PC-3 (cell line): ENCODE data around the gene COL4A3. TPM values are rescaled to one million over a fixed set of nuclear protein-coding genes. Genes with fewer than 3 reads are reported as not detected.

Source experiments
- ATAC-seq: fragments of 200-7000 bp; cut with Tn5 transposase; 2 replicates; pipeline ENCODE4 v1.9.1; 2020; ENCODE audit warnings: mild to moderate bottlenecking, moderate library complexity
- BruUV-seq: library from RNA; stranded (reverse); fragments of 400-500 nt; replicated peaks from 2 replicates; lab custom pipeline; 2021; lab: Mats Ljungman, UMichigan
- CTCF ChIA-PET: fragments of 300-600 bp; sonication (Branson Sonifier 250); formaldehyde crosslinking; loops from one replicate; lab custom pipeline; 2022; ENCODE audit warnings: antibody characterized with exemption; lab: Charles Lee
- POLR2A ChIA-PET: fragments of 300-600 bp; sonication (Branson Sonifier 250); formaldehyde crosslinking; loops from one replicate; lab custom pipeline; 2022; ENCODE audit warnings: antibody characterized with exemption; ENCODE audit not compliant: unreplicated experiment; lab: Charles Lee
- DNase-seq: peaks from one replicate; pipeline ENCODE4 v3.0.0-alpha.2; 2015
- H2AFZ ChIP-seq: fragments of 300-600 bp; sonication (generic); 2 replicates; pipeline ENCODE4 v1.6.0; 2016; ENCODE audit warnings: antibody characterized with exemption, low read length
- H3F3A ChIP-seq: fragments of 300-600 bp; sonication (generic); one replicate; pipeline ENCODE4 v1.6.0; 2017; ENCODE audit warnings: antibody characterized with exemption, low read length, control low read depth, mild to moderate bottlenecking; ENCODE audit not compliant: unreplicated experiment
- H3K27ac ChIP-seq: fragments of 300-600 bp; sonication (generic); 2 replicates; pipeline ENCODE4 v1.5.1; 2016; ENCODE audit warnings: mild to moderate bottlenecking, low read length
- H3K27me3 ChIP-seq: fragments of 300-600 bp; sonication (generic); 2 replicates; pipeline ENCODE4 v1.6.1; 2016; ENCODE audit warnings: low read length, mixed read lengths
- H3K36me3 ChIP-seq: fragments of 300-600 bp; sonication (generic); 2 replicates; pipeline ENCODE4 v1.6.1; 2016; ENCODE audit warnings: low read depth, mixed run types, low read length, mixed read lengths
- H3K4me1 ChIP-seq: fragments of 300-600 bp; sonication (generic); 2 replicates; pipeline ENCODE4 v1.5.1; 2016; ENCODE audit warnings: low read length; ENCODE audit not compliant: insufficient read depth
- H3K4me2 ChIP-seq: fragments of 300-600 bp; sonication (generic); 2 replicates; pipeline ENCODE4 v1.6.0; 2016; ENCODE audit warnings: low read length
- H3K4me3 ChIP-seq: fragments of 300-600 bp; sonication (generic); 2 replicates; pipeline ENCODE4 v1.5.1; 2016; ENCODE audit warnings: mild to moderate bottlenecking, low read length, mixed read lengths
- H3K79me2 ChIP-seq: fragments of 300-600 bp; sonication (generic); 2 replicates; pipeline ENCODE4 v1.6.1; 2017; ENCODE audit warnings: low read length, mixed read lengths
- H3K9ac ChIP-seq: fragments of 300-600 bp; sonication (generic); 2 replicates; pipeline ENCODE4 v1.6.0; 2016; ENCODE audit warnings: mild to moderate bottlenecking, low read length
- H3K9me2 ChIP-seq: fragments of 300-600 bp; sonication (generic); replicated peaks from 2 replicates; pipeline ENCODE4 v1.6.1; 2016; ENCODE audit warnings: mixed run types, low read length, mixed read lengths
- H3K9me3 ChIP-seq: fragments of 300-600 bp; sonication (generic); 2 replicates; pipeline ENCODE4 v1.6.1; 2016; ENCODE audit warnings: low read length, mixed read lengths
- H4K20me1 ChIP-seq: fragments of 300-600 bp; sonication (generic); 2 replicates; pipeline ENCODE4 v1.6.1; 2016; ENCODE audit warnings: low read length, mixed read lengths
- EZH2 ChIP-seq: fragments of 300-600 bp; sonication (generic); IDR thresholded peaks from one replicate; pipeline ENCODE4 v1.6.1; 2017; ENCODE audit warnings: antibody characterized with exemption, mild to moderate bottlenecking, low read length; ENCODE audit not compliant: unreplicated experiment
- EZH2phosphoT487 ChIP-seq: fragments of 300-600 bp; sonication (generic); IDR thresholded peaks from 2 replicates; pipeline ENCODE4 v1.6.1; 2018; ENCODE audit warnings: mild to moderate bottlenecking, antibody characterized with exemption, low read length, borderline replicate concordance
- intact Hi-C: fragments of 100-400 bp; cut with micrococcal nuclease; formaldehyde crosslinking; loops from 2 replicates; pipeline ENCODE4 v1.9.0; 2023
- total RNA-seq: library from RNA; depleted of rRNA; stranded (reverse); fragments of >200 nt; gene quantifications from 2 replicates; pipeline ENCODE4 v1.2.3, GENCODE V29; 2014
- TF ChIP-seq, protein P1 (sequence below): fragments of 300-600 bp; sonication (generic); conservative IDR thresholded peaks from 2 replicates; pipeline ENCODE4 v1.5.1; 2017; ENCODE audit warnings: antibody characterized with exemption, low read depth, mild to moderate bottlenecking, low read length

COL4A3 gene
- total RNA-seq, 1 experiment from 2014 or later = 0.73 TPM

DNA sequence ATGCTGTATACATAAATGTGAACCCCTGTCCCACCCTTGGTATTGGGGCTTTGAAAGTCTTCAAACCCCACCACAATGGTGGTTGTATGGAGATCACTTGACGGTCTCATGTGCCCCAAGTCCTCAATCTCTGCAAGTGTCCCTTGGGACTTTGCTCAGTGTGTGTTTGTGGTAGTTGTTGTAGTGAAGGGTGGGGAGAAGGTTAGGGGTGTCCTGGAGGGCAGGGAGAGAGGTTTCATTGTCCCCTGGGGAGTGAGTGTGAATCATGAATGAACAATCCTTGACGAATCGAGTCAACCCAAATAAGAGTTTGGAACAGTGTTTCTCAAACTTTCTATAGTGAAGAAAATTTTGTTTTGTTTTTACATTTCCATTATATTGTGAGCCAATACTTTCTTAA is 28.1 kb downstream of the COL4A3 start:
- no peak overlapping the region for H2AFZ ChIP-seq
- H3K4me3 ChIP-seq = no peak overlapping the region
- no peak overlapping the region for H3K9ac ChIP-seq
- H3F3A ChIP-seq = no peaks in the 10 kb centered on the region
- no peaks in the 10 kb centered on the region for H3K9me3 ChIP-seq
- no peaks in the 10 kb centered on the region for H3K27me3 ChIP-seq
- H3K4me2 ChIP-seq = no peak overlapping the region
- no peaks in the 10 kb centered on the region for H3K79me2 ChIP-seq
- no peaks in the 10 kb centered on the region for H3K36me3 ChIP-seq
- TF ChIP-seq EZH2phosphoT487 (no peak), EZH2 (no peak)
- TF ChIP-seq, protein P1, sequence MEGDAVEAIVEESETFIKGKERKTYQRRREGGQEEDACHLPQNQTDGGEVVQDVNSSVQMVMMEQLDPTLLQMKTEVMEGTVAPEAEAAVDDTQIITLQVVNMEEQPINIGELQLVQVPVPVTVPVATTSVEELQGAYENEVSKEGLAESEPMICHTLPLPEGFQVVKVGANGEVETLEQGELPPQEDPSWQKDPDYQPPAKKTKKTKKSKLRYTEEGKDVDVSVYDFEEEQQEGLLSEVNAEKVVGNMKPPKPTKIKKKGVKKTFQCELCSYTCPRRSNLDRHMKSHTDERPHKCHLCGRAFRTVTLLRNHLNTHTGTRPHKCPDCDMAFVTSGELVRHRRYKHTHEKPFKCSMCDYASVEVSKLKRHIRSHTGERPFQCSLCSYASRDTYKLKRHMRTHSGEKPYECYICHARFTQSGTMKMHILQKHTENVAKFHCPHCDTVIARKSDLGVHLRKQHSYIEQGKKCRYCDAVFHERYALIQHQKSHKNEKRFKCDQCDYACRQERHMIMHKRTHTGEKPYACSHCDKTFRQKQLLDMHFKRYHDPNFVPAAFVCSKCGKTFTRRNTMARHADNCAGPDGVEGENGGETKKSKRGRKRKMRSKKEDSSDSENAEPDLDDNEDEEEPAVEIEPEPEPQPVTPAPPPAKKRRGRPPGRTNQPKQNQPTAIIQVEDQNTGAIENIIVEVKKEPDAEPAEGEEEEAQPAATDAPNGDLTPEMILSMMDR = no peak
- peaks cover 22% of the 10 kb centered on the region for H3K4me1 ChIP-seq
- ATAC-seq (no peak), DNase-seq (no peak)
- POLR2A ChIA-PET = no interaction called here
- no peaks in the 10 kb centered on the region for H3K9me2 ChIP-seq
- no peak overlapping the region for H3K27ac ChIP-seq
- intact Hi-C loops = no loop called here
- no TSS peak for BruUV-seq
- H4K20me1 ChIP-seq = no peaks in the 10 kb centered on the region
- CTCF ChIA-PET = no interaction called here

DNA sequence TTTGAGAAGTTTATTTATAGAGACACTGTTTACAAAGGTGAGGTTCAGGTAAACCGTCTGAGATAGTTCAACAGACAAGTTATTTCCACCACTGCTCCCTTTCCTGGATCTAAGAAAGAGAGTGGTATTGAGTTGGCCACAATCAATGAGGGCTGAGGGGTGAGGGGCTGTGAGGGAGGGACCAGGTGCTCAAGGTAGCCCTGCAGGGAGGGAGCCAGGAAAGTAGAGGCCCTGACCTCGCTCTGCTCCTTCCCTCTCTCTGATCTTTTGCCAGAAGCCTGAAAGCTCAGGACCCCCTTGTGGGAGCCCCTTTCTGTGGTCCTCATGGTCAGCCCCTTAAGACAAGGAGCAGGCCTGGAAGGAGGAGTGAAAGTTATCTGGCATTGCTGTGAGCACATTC is 29.8 kb downstream of the COL4A3 start:
- no peaks in the 10 kb centered on the region for H3F3A ChIP-seq
- ATAC-seq = no peak
- no peaks in the 10 kb centered on the region for H3K9me3 ChIP-seq
- no peak for DNase-seq
- H3K27me3 ChIP-seq = no peaks in the 10 kb centered on the region
- peaks cover 17% of the 10 kb centered on the region for H3K4me1 ChIP-seq
- no peaks in the 10 kb centered on the region for H3K79me2 ChIP-seq
- H3K4me3 ChIP-seq = no peak overlapping the region
- H3K36me3 ChIP-seq = no peaks in the 10 kb centered on the region
- H2AFZ ChIP-seq = no peak overlapping the region
- H3K9ac ChIP-seq = no peak overlapping the region
- H4K20me1 ChIP-seq = no peaks in the 10 kb centered on the region
- no TSS peak for BruUV-seq
- no peaks in the 10 kb centered on the region for H3K9me2 ChIP-seq
- CTCF ChIA-PET = no interaction called here
- H3K27ac ChIP-seq = no peak overlapping the region
- TF ChIP-seq EZH2phosphoT487 (no peak), EZH2 (no peak)
- TF ChIP-seq, protein P1 = no peak
- no peak overlapping the region for H3K4me2 ChIP-seq
- intact Hi-C loops = no loop called here
- POLR2A ChIA-PET = no interaction called here

DNA sequence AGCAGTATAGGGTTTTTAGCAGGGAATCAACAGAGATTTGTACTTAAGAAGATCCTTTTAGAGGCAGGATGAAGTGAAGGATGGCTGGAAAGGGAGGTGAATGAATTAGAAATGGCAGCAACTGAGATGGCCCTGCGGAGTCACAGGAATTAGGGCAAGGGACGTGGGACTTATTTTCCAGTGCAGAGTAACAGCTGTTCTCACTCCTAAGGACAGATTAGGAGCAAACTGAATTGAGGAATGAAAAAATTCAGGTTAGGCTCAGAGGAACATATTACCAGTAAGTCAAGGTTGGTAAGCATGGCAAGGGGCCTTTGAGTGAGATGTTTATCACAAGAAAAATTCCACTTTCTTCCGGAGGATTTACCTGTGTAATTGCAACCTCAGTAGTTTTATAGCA is 34.4 kb downstream of the COL4A3 start:
- Histone ChIP-seq H3F3A (no peaks in the 10 kb centered on the region), H3K9me3 (no peaks in the 10 kb centered on the region), H3K9ac (no peak overlapping the region), H3K4me1 (peaks cover 13% of the 10 kb centered on the region), H3K9me2 (no peaks in the 10 kb centered on the region), H3K4me3 (no peak overlapping the region), H3K79me2 (no peaks in the 10 kb centered on the region), H3K27me3 (no peaks in the 10 kb centered on the region), H3K36me3 (no peaks in the 10 kb centered on the region), H3K4me2 (peak overlapping the region; percentile 17; the same call in 1 of the 2 replicates), H3K27ac (peak overlapping the region; percentile 25; the same call in 1 of the 2 replicates), H2AFZ (no peak overlapping the region), H4K20me1 (no peaks in the 10 kb centered on the region)
- DNase-seq = peak; percentile 61
- ATAC-seq = no peak
- ChIA-PET POLR2A (no interaction called here), CTCF (no interaction called here)
- intact Hi-C loops = no loop called here
- no TSS peak for BruUV-seq
- no peak for TF ChIP-seq EZH2
- TF ChIP-seq EZH2phosphoT487 = no peak
- TF ChIP-seq, protein P1 = no peak
